Limb (tissue), 2 donors: ENCODE measurements around the gene KAZALD1.
"Not testable (repeated sequence)": the region's sequence is repeated elsewhere in the genome, so short reads cannot be mapped to it uniquely, and the experiment has no call there.

Source experiments
- DNase-seq, 2 donors: peaks; one replicate each; pipeline ENCODE4 v3.0.0-alpha.2; 2016; ENCODE audit errors: extremely low spot score in 2 of 2

Gene KAZALD1

GRCh38 chr10:101030496-101031127, 31.2 kb upstream of the KAZALD1 start:
- no peak for DNase-seq

GRCh38 chr10:101031128-101031795, 30.5 kb upstream of the KAZALD1 start, which contains the start of the genes PDZD7 and SFXN3:
Gene PDZD7 (minus strand): TSS chr10:101031129. CDS start chr10:101030219, 910 bp downstream.
Gene SFXN3 (plus strand): TSS chr10:101031234. CDS start chr10:101034695, 3,461 bp downstream.
- peak; percentile 88 to 95 for DNase-seq

- peak; percentile 70 to 86 for DNase-seq
Measured at GRCh38 chr10:101031796-101032636, 29.8 kb upstream of the KAZALD1 start.

GRCh38 chr10:101032637-101033224, 29.1 kb upstream of the KAZALD1 start:
- peak; percentile 59 to 66 for DNase-seq

- no peak for DNase-seq
Measured at GRCh38 chr10:101033276-101033675, 28.5 kb upstream of the KAZALD1 start.

- DNase-seq, result not testable (repeated sequence)
Measured at GRCh38 chr10:101034404-101034803, 27.4 kb upstream of the KAZALD1 start.

GRCh38 chr10:101035314-101035713, 26.5 kb upstream of the KAZALD1 start:
- no peak for DNase-seq

GRCh38 chr10:101035916-101036702, 25.7 kb upstream of the KAZALD1 start:
- DNase-seq, result no peak

- no peak for DNase-seq
Measured at GRCh38 chr10:101036726-101037125, 25.1 kb upstream of the KAZALD1 start.

- no peak for DNase-seq
Measured at GRCh38 chr10:101038484-101038883, 23.3 kb upstream of the KAZALD1 start.

GRCh38 chr10:101040061-101040460, 21.7 kb upstream of the KAZALD1 start:
- no peak for DNase-seq

- no peak for DNase-seq
Measured at GRCh38 chr10:101040851-101041250, 20.9 kb upstream of the KAZALD1 start.

- peak; percentile 78 to 82 for DNase-seq
Measured at GRCh38 chr10:101041252-101041761, 20.5 kb upstream of the KAZALD1 start.

GRCh38 chr10:101042118-101042517, 19.7 kb upstream of the KAZALD1 start:
- no peak for DNase-seq

- peak; percentile 89 to 91 for DNase-seq
Measured at GRCh38 chr10:101042667-101043362, 19.0 kb upstream of the KAZALD1 start.

- no peak for DNase-seq
Measured at GRCh38 chr10:101043363-101043707, 18.5 kb upstream of the KAZALD1 start.

- DNase-seq, result no peak
Measured at GRCh38 chr10:101044117-101044516, 17.7 kb upstream of the KAZALD1 start.

GRCh38 chr10:101046332-101047238, 15.2 kb upstream of the KAZALD1 start:
- peak in 1 of 2 donors; percentile 34 for DNase-seq

GRCh38 chr10:101047268-101047667, 14.5 kb upstream of the KAZALD1 start:
- DNase-seq, result no peak
